HepG2 (cell line): Measurements from ENCODE around the gene PCDHGB1. TPM values are rescaled to one million over a fixed set of nuclear protein-coding genes. Genes with fewer than 3 reads are reported as not detected.

Experiments used
- CCDC6 ChIP-seq: sonication (generic); formaldehyde crosslinking; IDR thresholded peaks from 2 replicates; pipeline ENCODE4 v1.8.1; 2022; ENCODE audit warnings: mild to moderate bottlenecking, missing genetic modification reagents, moderate library complexity
- CTCF ChIP-seq: sonication (generic); formaldehyde crosslinking; IDR thresholded peaks from 2 replicates; pipeline ENCODE4 v1.5.0; 2020; ENCODE audit warnings: mild to moderate bottlenecking, missing genetic modification reagents, moderate library complexity
- IKZF4 ChIP-seq: sonication (generic); formaldehyde crosslinking; IDR thresholded peaks from 2 replicates; pipeline ENCODE4 v1.5.1; 2020; ENCODE audit warnings: borderline replicate concordance, mild to moderate bottlenecking, low read depth, missing genetic modification reagents; ENCODE audit errors: not compliant biosample characterization
- POLR2A ChIP-seq, 2 experiments: IDR thresholded peaks; 2 replicates each; pipeline ENCODE4 v1.6.1; 2011; ENCODE audit warnings: low read depth in 2 of 2, low read length in 2 of 2, mild to moderate bottlenecking in 1 of 2, moderate library complexity in 1 of 2; ENCODE audit not compliant: insufficient read depth in 1 of 2
- SNAPC5 ChIP-seq: sonication (generic); formaldehyde crosslinking; IDR thresholded peaks from 2 replicates; pipeline ENCODE4 v1.8.1; 2023; ENCODE audit warnings: mild to moderate bottlenecking, missing genetic modification reagents, borderline replicate concordance
- TBX2 ChIP-seq: sonication (generic); formaldehyde crosslinking; IDR thresholded peaks from 2 replicates; pipeline ENCODE4 v1.5.0; 2020; ENCODE audit warnings: missing genetic modification reagents, mild to moderate bottlenecking, borderline replicate concordance
- TEF ChIP-seq: sonication (generic); formaldehyde crosslinking; IDR thresholded peaks from 2 replicates; pipeline ENCODE4 v1.5.0; 2020; ENCODE audit warnings: missing genetic modification reagents
- XRCC5 ChIP-seq: fragments of 200-400 bp; formaldehyde crosslinking; optimal IDR thresholded peaks from 2 replicates; pipeline ENCODE3; 2017; ENCODE audit warnings: mild to moderate bottlenecking, low read length
- ZBTB10 ChIP-seq: sonication (generic); formaldehyde crosslinking; IDR thresholded peaks from 2 replicates; pipeline ENCODE4 v1.4.0; 2020; ENCODE audit warnings: missing genetic modification reagents, borderline replicate concordance
- ZBTB38 ChIP-seq: sonication (generic); formaldehyde crosslinking; IDR thresholded peaks from 2 replicates; pipeline ENCODE4 v1.5.1; 2020; ENCODE audit warnings: mild to moderate bottlenecking, missing genetic modification reagents
- ZMYM4 ChIP-seq: sonication (generic); formaldehyde crosslinking; IDR thresholded peaks from 2 replicates; pipeline ENCODE4 v1.8.1; 2023; ENCODE audit warnings: mild to moderate bottlenecking, missing genetic modification reagents
- ZNF501 ChIP-seq: sonication (generic); formaldehyde crosslinking; IDR thresholded peaks from 2 replicates; pipeline ENCODE4 v1.5.1; 2020; ENCODE audit warnings: mild to moderate bottlenecking, moderate library complexity, missing genetic modification reagents
- ZNF513 ChIP-seq: sonication (generic); formaldehyde crosslinking; conservative IDR thresholded peaks from 2 replicates; pipeline ENCODE4 v1.5.0; 2020; ENCODE audit warnings: missing genetic modification reagents
- ZNF772 ChIP-seq: sonication (generic); formaldehyde crosslinking; IDR thresholded peaks from 2 replicates; pipeline ENCODE4 v1.5.0; 2020; ENCODE audit warnings: mild to moderate bottlenecking, missing genetic modification reagents
- ZSCAN31 ChIP-seq: sonication (generic); formaldehyde crosslinking; IDR thresholded peaks from 2 replicates; pipeline ENCODE4 v1.5.0; 2020; ENCODE audit warnings: low read depth, mild to moderate bottlenecking, missing genetic modification reagents
- polyA plus RNA-seq, 8 experiments: library from polyadenylated mRNA; depleted of rRNA in 3 of 8; stranded (reverse) in 7 of 8; unstranded in 1 of 8; fragments of >200 nt; fragmentation: Illumina TruSeq in 4 of 8; extraction: Trizol in 4 of 8; gene quantifications; 2 replicates each; pipeline versions ENCODE4 v1.2.1 to v1.2.3, GENCODE V29; 2011 to 2016; ENCODE audit warnings: low read depth in 4 of 8, missing spikeins in 1 of 8, mixed read lengths in 1 of 8; ENCODE audit not compliant: insufficient read depth in 1 of 8
- total RNA-seq, 5 experiments: library from RNA; depleted of rRNA; stranded (reverse); fragments of >200 nt; fragmentation: Illumina TruSeq; extraction: Trizol; gene quantifications; 2 replicates each; pipeline ENCODE4 v1.2.3, GENCODE V29; 2016; ENCODE audit warnings: low read depth in 1 of 5

PCDHGB1 gene
- total and polyA plus RNA-seq, 2 of the 13 experiments (the other 11 are each of a cell fraction or from before 2014, with no cell fraction given) = 1.0 to 2.6 TPM

GRCh38 chr5:141349917-141350619 lies at the start of gene PCDHGB1 (continued):
- TF ChIP-seq IKZF4 (CRISPR knock-in tag) (no peak), SNAPC5 (CRISPR knock-in tag) (no peak), ZNF501 (CRISPR knock-in tag) (no peak), ZNF772 (CRISPR knock-in tag) (0 out of 2 replicates have a peak, but pooled peaks have one; percentile 39), ZMYM4 (peak; percentile 60; the same call in 1 of the 2 replicates), ZNF513 (CRISPR knock-in tag) (no peak), TBX2 (CRISPR knock-in tag) (0 out of 2 replicates have a peak, but pooled peaks have one; percentile 24), CTCF (peak; percentile 85), ZBTB10 (no peak), ZSCAN31 (CRISPR knock-in tag) (no peak), XRCC5 (peak; percentile 67), TEF (no peak), ZBTB38 (CRISPR knock-in tag) (peak; percentile 58), CCDC6 (no peak), POLR2A (IDR thresholded peaks at IDR 0.05; ENCODE audit: insufficient read depth in 1 of 2, low read depth in 2 of 2, low read length in 2 of 2) (peak in 1 of 2 experiments; percentile 50; a peak in 1 of 4 replicates)
